ENCODE results near the gene IL18. TPM values are rescaled to one million over a fixed set of nuclear protein-coding genes. Genes with fewer than 3 reads are reported as not detected.

The IL18 gene
- total RNA-seq, 1 experiment from 2014 or later = 0.74 TPM

GRCh38 chr11:112211536-112211935 lies 47.6 kb upstream of the IL18 start:
- ChIA-PET POLR2A (no interaction called here), CTCF (interaction anchor here (1.1 kb wide), 1 partner anchor 69 kb away, joined by 3 read pairs; no protein-coding TSS in a partner anchor)
- Mint-ChIP-seq H3K36me3 (no peaks in the 10 kb centered on the region), H3K27ac (no peak overlapping the region), H3K4me1 (no peaks in the 10 kb centered on the region), H3K4me3 (no peak overlapping the region), H3K27me3 (ENCODE audit: low read depth) (peaks cover 11% of the 10 kb centered on the region), H3K9me3 (peaks cover 4% of the 10 kb centered on the region)
- TF ChIP-seq TCF7 (CRISPR knock-in tag; IDR thresholded peaks at IDR 0.05; ENCODE audit: low read depth) = no peak
- no peak for TF ChIP-seq SOX15 (CRISPR knock-in tag; IDR thresholded peaks at IDR 0.05)
- TF ChIP-seq, protein P1, sequence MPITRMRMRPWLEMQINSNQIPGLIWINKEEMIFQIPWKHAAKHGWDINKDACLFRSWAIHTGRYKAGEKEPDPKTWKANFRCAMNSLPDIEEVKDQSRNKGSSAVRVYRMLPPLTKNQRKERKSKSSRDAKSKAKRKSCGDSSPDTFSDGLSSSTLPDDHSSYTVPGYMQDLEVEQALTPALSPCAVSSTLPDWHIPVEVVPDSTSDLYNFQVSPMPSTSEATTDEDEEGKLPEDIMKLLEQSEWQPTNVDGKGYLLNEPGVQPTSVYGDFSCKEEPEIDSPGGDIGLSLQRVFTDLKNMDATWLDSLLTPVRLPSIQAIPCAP (CRISPR knock-in tag; IDR thresholded peaks at IDR 0.05) = no peak
- TF ChIP-seq PRRX2 (CRISPR knock-in tag; IDR thresholded peaks at IDR 0.05) = no peak
- no peak for TF ChIP-seq JUN (CRISPR knock-in tag; IDR thresholded peaks at IDR 0.05)
- TF ChIP-seq, protein P2, sequence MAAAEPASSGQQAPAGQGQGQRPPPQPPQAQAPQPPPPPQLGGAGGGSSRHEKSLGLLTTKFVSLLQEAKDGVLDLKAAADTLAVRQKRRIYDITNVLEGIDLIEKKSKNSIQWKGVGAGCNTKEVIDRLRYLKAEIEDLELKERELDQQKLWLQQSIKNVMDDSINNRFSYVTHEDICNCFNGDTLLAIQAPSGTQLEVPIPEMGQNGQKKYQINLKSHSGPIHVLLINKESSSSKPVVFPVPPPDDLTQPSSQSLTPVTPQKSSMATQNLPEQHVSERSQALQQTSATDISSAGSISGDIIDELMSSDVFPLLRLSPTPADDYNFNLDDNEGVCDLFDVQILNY (CRISPR knock-in tag; IDR thresholded peaks at IDR 0.05) = no peak
- no peak for TF ChIP-seq RORB (CRISPR knock-in tag; IDR thresholded peaks at IDR 0.05)
- no peak for ATAC-seq
- no peak for DNase-seq (ENCODE audit: low spot score)

- POLR2A ChIA-PET = no interaction called here
- TF ChIP-seq SMAD3 (CRISPR knock-in tag; IDR thresholded peaks at IDR 0.05; ENCODE audit: borderline replicate concordance) = no peak
- no peak for TF ChIP-seq GABPB1 (CRISPR knock-in tag; IDR thresholded peaks at IDR 0.05)
- TF ChIP-seq FOXP1 (CRISPR knock-in tag; IDR thresholded peaks at IDR 0.05; ENCODE audit: borderline replicate concordance) = no peak
- TF ChIP-seq CTCF (IDR thresholded peaks at IDR 0.05) = no peak
- no peak for TF ChIP-seq ZNF317 (CRISPR knock-in tag; IDR thresholded peaks at IDR 0.05; ENCODE audit: borderline replicate concordance, low read depth)
- TF ChIP-seq, protein P2 (CRISPR knock-in tag; IDR thresholded peaks at IDR 0.05) = no peak
- TF ChIP-seq ZNF423 (CRISPR knock-in tag; IDR thresholded peaks at IDR 0.05) = no peak
- no peak for TF ChIP-seq ZNF138 (CRISPR knock-in tag; conservative IDR thresholded peaks at IDR 0.05)
- TF ChIP-seq, protein P3, sequence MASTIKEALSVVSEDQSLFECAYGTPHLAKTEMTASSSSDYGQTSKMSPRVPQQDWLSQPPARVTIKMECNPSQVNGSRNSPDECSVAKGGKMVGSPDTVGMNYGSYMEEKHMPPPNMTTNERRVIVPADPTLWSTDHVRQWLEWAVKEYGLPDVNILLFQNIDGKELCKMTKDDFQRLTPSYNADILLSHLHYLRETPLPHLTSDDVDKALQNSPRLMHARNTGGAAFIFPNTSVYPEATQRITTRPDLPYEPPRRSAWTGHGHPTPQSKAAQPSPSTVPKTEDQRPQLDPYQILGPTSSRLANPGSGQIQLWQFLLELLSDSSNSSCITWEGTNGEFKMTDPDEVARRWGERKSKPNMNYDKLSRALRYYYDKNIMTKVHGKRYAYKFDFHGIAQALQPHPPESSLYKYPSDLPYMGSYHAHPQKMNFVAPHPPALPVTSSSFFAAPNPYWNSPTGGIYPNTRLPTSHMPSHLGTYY (CRISPR knock-in tag; IDR thresholded peaks at IDR 0.05) = no peak
- TF ChIP-seq, protein P4, sequence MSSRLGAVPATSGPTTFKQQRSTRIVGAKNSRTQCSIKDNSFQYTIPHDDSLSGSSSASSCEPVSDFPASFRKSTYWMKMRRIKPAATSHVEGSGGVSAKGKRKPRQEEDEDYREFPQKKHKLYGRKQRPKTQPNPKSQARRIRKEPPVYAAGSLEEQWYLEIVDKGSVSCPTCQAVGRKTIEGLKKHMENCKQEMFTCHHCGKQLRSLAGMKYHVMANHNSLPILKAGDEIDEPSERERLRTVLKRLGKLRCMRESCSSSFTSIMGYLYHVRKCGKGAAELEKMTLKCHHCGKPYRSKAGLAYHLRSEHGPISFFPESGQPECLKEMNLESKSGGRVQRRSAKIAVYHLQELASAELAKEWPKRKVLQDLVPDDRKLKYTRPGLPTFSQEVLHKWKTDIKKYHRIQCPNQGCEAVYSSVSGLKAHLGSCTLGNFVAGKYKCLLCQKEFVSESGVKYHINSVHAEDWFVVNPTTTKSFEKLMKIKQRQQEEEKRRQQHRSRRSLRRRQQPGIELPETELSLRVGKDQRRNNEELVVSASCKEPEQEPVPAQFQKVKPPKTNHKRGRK (CRISPR knock-in tag; IDR thresholded peaks at IDR 0.05; ENCODE audit: borderline replicate concordance) = no peak
- TF ChIP-seq MXD4 (CRISPR knock-in tag; IDR thresholded peaks at IDR 0.05; ENCODE audit: borderline replicate concordance) = no peak
- TF ChIP-seq, protein P1 (CRISPR knock-in tag; IDR thresholded peaks at IDR 0.05) = no peak
- TF ChIP-seq MYBL2 (CRISPR knock-in tag; IDR thresholded peaks at IDR 0.05) = no peak
- TF ChIP-seq, protein P5, sequence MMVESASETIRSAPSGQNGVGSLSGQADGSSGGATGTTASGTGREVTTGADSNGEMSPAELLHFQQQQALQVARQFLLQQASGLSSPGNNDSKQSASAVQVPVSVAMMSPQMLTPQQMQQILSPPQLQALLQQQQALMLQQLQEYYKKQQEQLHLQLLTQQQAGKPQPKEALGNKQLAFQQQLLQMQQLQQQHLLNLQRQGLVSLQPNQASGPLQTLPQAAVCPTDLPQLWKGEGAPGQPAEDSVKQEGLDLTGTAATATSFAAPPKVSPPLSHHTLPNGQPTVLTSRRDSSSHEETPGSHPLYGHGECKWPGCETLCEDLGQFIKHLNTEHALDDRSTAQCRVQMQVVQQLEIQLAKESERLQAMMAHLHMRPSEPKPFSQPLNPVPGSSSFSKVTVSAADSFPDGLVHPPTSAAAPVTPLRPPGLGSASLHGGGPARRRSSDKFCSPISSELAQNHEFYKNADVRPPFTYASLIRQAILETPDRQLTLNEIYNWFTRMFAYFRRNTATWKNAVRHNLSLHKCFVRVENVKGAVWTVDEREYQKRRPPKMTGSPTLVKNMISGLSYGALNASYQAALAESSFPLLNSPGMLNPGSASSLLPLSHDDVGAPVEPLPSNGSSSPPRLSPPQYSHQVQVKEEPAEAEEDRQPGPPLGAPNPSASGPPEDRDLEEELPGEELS (CRISPR knock-in tag; IDR thresholded peaks at IDR 0.05) = no peak
- TF ChIP-seq, protein P6, sequence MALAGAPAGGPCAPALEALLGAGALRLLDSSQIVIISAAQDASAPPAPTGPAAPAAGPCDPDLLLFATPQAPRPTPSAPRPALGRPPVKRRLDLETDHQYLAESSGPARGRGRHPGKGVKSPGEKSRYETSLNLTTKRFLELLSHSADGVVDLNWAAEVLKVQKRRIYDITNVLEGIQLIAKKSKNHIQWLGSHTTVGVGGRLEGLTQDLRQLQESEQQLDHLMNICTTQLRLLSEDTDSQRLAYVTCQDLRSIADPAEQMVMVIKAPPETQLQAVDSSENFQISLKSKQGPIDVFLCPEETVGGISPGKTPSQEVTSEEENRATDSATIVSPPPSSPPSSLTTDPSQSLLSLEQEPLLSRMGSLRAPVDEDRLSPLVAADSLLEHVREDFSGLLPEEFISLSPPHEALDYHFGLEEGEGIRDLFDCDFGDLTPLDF (CRISPR knock-in tag; IDR thresholded peaks at IDR 0.05) = no peak
- TF ChIP-seq TEAD1 (CRISPR knock-in tag; IDR thresholded peaks at IDR 0.05) = no peak
- no peak overlapping the region for H3K27ac Mint-ChIP-seq
These were observed 47.0 kb upstream of the IL18 start for GRCh38 chr11:112210890-112211289.

More at GRCh38 chr11:112210890-112211289, 47.0 kb upstream of the IL18 start:
- H3K9me3 Mint-ChIP-seq = peaks cover 4% of the 10 kb centered on the region
- H3K36me3 Mint-ChIP-seq = no peaks in the 10 kb centered on the region
- peaks cover 8% of the 10 kb centered on the region for H3K27me3 Mint-ChIP-seq (ENCODE audit: low read depth)
- H3K4me3 Mint-ChIP-seq = no peak overlapping the region
- no peaks in the 10 kb centered on the region for H3K4me1 Mint-ChIP-seq
- CTCF ChIA-PET = no interaction called here
- DNase-seq (ENCODE audit: low spot score) (no peak), ATAC-seq (no peak)

Measured in WTC11 (cell line).